ENCODE measurements around the gene PPP6R1.
A peak's percentile ranks its signal among the peaks of the same experiment; 100 is the strongest.

- TF ChIP-seq CTCF (IDR thresholded peaks at IDR 0.05 in 8 of 11, conservative IDR thresholded peaks at IDR 0.05 in 3 of 11) = no peak
- TF ChIP-seq POLR2AphosphoS5 (IDR thresholded peaks at IDR 0.05) = peak; percentile 43 to 72 (median 58)
Measured at GRCh38 chr19:55255618-55256423, 3.0 kb downstream of the PPP6R1 start.

Measured in spleen (tissue), 7 donors.